NCI-H2227 (cell line): ENCODE data around the gene PPP4R4.
"Not testable (repeated sequence)": the region's sequence is repeated elsewhere in the genome, so short reads cannot be mapped to it uniquely, and the experiment has no call there.

ENCODE experiments used
- DNase-seq: peaks from one replicate; lab custom pipeline; 2025; ENCODE audit not compliant: unreplicated experiment; lab: John Stamatoyannopoulos, UW

The PPP4R4 gene

DNA sequence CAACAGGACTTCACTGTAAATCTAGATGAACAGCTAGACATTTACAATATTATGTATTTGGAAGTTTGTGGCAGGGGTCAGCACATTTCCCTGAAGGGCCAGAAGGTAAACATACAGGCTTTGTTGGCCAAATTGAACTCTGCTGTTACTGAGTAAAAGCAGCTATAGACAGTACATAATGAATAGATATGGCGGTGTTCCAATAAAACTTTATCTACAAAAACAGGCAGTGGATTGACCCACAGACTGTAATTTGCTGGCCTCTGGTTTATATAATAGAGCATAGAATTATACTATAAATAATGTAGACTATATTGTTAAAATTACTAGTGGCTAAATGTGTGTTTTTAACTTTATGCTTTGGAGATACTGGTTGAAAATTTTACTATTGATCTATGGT is 93.2 kb downstream of the PPP4R4 start:
- no peak for DNase-seq

DNA sequence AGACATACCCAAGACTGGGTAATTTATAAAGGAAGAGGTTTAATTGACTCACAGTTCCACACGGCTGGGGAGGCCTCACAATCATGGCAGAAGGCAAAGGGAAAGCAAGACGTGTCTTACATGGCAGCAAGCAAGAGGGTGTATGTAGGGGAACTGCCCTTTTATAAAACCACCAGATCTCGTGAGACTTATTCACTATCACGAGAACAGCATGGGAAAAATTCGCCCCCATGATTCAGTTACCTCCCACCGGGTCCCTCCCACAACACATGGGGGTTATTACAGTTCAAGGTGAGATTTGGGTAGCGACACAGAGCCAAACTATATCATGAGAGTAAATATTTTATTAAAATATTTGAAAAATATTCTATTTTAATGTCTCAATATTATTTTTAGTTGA is 94.5 kb downstream of the PPP4R4 start:
- DNase-seq = not testable (repeated sequence)

DNA sequence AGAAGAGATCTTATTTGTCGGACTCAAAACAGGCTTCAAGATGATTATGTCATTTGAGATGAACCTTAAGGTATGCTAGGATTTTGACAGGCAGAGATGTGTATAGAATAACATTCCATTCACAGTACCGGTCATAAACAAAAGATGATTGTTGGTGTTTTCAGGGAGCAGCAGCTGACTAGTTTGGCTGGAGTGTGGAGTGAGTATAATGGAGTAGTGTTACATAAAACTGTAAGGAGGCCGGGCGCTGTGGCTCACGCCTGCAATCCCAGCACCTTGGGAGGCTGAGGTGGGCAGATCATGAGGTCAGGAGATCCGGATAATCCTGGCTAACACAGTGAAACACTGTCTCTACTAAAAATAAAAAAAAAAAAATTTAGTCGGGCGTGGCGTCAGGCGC is 95.0 kb downstream of the PPP4R4 start:
- no peak for DNase-seq

DNA sequence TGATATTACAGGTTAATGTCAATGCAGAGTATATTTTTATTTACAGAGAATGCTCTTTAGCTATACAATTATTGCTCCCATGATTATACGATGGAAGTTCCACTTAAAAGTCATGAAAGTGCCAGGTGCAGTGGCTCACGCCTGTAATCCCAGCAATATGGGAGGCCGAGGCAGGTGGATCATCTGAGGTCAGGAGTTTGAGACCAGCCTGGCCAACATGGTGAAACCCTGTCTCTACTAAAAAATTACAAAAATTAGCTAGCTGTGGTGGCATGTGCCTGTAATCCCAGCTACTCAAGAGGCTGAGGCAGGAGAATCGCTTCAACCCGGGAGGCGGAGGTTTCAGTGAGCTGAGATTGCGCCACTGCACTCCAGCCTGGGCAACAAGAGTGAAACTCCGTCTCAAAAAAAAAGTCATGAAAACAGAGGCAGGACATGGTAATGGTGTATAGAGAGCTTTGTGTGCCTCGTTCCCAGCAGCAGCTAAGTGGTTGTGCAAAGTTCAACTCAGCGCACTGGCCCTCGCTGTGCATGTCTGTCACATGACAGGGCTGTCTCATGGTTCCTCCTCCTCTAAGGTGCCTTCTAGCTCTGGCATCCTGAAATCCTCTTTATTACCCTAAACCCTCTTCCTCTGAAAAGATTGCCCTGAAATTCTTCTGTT is 102.9 kb downstream of the PPP4R4 start:
- DNase-seq = not testable (repeated sequence)

DNA sequence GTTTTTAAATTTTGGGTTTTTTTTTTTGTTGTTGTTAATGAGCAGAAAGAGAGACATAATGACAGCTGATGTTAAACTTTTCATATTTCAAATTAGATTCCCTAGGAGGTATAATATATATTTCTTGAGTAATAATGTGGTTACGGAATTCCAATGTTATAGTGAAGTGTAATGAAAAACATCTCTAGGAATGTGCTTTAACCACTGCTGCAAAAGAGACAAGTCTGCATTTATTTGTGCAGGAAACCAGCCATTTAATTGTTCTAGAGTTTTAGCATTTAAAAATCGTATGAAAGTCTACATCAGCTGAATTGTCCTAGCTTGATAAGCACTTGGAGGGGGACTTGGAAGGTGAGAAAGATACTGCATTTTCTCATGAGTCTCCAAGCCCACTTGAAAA is 104.6 kb downstream of the PPP4R4 start:
- DNase-seq = no peak

DNA sequence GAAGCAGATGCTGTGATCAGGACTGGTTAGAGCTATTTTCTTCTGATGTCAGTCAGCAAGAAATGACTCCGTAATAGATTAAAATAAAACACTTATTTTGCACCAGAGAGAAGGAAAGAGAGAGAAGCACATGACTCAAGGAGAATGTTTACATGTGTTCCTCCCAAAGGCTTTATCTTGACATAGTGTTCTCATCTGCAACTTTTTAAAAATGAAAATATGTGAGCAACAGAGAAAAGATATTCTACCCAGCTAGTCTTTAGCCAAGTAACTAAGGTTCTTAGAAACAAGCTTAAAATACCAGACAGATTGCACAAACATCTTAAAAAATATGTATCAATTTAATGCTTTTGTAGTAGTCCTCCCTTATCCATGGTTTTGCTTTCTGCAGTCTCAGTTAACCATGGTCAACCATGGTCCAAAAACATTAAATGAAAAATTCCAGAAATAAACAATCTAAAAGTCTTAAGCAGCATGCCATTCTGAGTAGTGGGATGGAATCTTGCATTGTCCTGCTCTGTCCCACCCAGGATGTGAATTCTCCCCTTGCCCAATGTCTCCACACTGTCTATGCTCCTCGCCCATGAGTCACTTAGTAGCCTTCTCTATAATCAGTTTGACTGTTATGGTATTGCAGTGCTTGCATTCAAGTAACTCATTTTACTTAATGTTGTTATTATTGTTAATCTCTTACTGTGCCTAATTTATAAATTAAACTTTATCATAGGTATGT is 109.0 kb downstream of the PPP4R4 start:
- DNase-seq = no peak

DNA sequence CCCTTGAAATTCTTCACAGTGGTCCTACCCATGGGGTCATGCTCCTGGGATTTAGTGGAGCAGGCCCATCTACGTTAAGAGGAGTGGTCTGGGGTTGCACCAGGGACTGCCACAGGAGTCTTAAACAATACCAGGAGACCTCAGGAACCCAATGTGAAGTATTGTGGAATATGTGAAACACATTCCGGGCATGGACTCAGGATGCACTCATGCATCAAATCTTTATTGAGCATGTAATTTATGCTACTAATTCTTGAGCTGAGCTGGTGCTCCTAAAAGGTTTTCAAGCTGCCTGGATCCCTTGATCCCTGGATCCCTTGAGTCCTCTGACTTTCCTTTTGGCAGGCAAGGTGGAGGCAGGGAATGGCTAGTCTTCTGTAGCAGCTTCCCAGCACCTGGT is 110.1 kb downstream of the PPP4R4 start:
- no peak for DNase-seq

DNA sequence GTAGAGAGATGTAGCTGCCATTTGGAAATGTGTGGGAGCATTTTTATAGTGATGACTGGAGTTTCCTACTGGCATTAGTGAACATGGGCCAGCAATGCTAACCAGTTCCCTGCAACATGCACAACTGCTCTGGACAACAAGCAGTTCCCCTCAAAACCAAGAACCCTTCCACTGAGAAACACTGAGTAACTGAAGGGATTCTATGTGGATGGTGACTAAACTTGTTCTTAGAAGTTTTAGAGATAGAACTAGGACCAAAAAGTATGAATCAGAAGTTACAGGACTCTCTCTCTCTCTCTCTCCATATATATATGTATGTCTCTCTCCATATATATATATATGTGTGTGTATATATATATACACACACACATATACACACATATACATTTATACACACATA is 111.0 kb downstream of the PPP4R4 start:
- no peak for DNase-seq

DNA sequence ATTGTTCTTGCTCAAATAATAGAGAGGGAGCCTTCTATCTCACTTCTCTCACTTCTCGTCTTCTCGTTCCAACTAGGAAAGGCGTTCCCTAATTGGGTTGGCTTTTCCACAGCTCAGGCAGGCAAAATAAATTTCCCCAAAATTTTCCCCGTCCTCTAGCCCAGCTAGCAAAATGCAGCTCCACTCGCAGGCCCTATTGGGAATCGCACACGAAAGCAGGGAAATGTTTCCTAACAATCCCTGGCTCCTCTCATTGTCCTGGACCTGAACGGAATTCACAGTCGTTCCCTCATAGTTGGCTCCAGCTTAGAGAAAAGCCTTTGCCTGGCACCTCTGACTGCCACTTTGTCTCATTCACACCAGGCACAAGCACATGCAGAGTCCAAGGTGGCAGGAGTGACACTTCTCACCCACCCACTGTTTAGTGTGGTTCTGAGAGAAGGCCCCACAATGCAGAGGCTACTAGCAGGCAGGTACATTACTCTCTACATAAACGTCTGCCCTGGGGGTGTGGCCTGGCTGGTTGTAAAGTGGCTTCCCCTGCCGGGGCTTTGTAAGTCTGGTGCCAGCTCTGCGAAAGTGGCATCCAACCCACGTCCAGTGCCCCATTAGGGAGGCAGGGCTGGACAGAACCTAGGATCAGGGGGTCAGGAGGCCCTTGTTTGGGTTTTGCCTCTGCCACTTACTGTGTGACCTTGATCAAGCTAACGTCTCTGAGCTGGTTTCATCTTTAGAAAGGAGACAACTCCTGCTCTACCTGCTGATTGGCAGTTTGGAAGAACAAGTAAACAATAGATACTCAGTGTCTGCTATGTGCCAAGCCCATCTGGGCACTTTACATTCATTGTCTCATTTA is 114.7 kb downstream of the PPP4R4 start:
- no peak for DNase-seq

DNA sequence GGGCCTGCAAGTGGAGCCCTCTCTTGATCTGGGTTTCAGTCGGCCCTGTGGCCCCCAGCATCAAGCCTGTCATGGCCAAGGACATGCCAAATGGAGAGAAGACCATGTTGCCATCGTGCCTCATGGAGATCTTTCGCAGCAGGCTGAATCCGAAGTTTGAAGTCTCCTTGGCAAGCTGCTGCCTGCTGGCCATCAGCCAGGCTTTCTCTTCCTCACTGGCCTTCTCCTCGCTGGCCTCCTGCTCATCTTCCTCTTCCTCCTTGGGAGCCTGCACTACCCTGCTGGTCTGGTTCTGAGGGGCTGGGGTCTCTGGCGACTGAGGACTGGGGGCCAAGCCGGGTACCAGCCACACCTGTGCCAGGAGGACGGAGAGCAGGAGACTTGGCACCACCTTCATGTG is 116.1 kb downstream of the PPP4R4 start:
- DNase-seq = no peak

DNA sequence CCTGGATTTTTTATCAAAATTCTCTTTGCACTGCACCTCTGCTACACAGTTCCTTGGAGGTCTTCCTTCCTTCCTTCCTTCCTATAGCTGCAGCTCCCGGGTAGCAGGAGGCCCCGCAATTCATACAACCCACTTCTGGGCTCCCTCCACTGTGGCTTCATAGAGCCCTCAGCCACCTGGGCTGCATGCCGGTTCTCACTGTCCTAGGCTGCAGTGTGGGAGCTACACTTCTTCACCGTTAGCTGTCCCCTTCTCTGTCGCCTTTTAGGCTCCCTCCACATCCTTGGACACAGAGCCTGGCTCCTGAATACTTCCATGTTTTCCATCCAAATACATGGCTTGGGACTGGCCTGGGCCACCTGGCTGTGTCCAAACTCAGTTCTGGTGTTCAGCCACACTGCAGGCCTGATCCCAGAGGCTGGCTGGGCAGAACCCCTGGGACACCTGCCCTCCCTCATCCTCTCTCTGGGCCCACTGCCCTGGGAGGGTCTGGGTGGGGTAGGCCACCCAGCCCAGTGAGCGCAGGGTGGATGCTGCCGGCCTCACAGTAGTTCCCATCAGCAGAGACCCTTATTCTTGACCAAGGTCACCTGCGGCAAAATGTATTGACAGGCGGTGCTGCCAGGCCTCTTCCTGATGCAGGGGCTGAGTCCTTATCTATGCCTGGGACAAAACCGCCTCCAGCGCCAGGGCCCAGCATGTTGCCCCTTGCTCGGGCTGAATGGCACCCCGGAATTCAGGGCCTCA is 117.2 kb downstream of the PPP4R4 start:
- no peak for DNase-seq

DNA sequence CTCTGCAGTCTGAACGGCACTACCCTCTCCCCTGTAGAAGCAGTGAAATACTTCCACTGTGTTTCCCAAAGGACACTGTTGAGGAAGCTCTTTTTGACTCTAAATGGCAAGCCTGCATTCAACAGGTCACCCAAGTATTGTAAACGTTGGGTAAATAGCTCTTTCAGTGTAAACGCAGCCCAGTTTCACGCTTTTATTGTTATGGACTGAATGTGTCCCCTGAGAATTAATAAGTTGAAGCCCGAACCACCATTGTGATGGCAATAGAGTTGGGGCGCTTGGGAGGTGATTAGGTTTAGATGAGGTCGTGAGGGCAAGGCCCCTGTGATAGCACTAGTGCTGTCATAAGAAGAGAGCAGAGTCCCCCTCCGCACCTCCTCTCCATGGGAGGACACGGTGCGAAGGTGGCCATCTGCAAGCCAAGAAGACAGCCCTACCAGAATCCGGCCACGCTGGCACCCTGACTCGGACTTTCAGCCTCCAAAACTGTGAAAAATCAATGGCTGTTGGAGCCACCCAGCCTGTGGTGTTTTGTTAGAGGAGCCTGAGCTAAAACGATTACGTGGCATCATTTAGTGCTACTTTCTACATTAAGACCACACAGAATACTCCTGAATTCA is 117.9 kb downstream of the PPP4R4 start:
- no peak for DNase-seq

DNA sequence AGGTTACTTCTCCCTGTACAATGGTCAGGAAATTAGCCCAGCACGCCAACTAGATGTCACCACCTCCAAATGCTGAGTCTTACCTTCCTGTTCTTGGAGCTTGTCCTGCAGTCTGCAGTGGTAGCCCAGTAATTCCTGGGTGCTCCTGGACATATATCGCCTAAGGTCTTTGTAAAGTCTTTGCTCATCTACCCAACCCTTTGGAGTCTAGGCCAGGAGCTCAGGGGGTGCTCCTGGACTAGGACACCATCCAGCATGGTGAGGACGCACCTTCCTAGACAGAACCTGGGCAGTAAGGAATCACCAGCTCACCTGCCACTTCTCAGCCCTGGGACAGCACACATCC is 118.4 kb downstream of the PPP4R4 start:
- no peak for DNase-seq

DNA sequence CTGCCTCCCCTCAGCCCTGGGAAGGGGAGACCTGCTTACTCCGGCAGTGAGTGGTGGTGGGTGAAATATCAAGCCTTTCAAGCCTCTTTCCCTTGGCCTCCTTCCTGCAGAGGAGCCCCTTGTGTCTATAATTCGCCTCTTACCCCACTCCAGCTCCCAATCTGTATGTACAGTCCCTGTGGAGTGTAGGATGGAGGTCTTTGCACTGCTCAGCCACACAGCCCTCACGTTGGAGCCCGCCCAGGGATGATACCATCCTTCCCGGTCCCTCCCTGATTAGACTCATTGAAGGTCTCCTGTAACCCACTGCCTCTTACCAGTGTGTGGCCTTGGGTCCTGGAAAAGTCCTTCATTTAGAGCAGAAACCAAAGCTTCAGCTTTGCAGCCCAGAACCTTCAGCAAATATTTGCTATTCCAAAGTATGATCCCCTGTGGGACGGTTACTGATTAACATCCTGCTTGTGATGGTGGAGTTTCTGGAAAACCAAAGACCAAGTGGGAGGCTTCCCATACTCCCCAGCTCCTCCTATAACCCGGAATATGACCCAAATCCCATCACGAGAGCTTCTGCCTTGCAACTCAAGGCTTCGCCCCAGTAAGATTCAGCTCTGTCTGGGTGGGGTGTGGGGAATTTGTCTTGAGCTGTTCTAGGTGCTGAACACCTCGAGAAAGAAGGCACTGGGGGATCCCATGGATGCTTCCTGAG is 118.9 kb downstream of the PPP4R4 start, which contains the start of gene SERPINA10:
Gene SERPINA10 (minus strand): TSS at position 397 of the 706 bp plus-strand sequence. CDS start 2,675 bp downstream, outside the sequence.
- DNase-seq = no peak

DNA sequence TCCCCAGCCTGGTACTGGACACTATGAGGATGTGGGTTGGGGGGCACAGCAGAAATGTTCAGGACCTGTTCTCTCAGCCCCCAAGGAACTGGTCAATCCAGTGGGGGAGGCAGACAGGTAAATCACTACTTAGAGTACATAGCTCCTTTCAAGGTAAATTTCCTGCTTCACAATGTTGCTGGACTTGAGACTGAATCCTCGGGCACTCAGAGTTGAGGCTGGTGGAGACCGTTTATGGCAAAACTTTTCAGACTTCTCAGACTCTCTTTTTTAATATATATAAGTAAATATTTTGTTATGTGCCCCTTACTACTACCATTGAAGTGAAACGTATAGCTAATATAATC is 119.4 kb downstream of the PPP4R4 start:
- DNase-seq = no peak

DNA sequence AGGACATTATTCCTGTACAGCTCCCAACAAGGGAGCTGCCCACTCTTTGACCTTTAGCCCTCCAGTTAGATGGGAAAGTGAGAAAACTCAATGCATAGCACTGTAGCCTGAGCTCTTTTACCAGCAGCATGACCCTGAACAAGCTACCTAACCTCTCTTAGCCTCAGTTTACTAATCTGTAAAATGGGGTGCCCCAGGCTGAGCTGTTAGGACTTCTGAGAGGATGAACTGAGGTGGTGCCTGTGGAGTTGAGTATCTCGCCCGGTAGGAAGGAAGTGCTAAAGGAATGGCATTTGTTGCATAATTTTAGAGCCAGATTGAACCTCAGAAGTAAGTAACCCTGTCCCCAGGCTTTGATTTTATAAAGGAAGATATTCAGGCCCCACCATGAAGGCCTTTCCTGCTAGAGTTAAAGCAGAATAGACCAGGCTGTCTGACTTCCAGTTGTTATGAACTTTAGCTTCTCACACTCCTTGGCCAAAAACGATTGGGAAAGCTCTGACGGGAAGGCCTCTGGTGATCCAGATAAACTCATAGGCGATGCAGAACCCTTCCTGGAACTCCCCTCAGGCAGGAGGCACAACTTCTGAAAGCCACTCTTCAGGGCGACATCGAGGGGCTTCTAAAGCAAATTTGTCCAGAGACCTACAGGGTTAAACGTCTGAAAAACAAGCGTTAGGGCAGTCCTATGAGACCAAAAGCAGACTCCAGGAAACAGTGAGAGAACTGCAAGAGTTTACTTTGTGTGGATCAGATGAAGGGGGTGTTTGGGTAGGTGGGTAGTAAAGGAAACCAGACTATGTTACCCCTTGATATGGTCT is 121.4 kb downstream of the PPP4R4 start:
- no peak for DNase-seq

DNA sequence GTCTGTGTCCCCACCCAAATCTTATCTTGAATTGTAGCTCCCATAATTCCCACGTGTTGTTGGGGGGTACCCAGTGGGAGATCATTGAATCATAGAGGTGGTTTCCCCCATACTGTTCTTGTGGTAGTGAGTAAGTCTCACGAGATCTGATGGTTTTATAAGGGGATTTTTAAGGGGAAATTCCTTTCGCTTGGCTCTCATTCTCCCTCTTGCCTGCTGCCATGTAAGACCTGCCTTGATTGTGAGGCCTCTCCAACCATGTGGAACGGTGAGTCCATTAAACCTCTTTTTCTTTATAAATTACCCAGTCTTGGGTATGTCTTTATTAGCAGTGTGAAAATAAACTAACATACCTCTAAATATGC is 122.0 kb downstream of the PPP4R4 start:
- DNase-seq = not testable (repeated sequence)

DNA sequence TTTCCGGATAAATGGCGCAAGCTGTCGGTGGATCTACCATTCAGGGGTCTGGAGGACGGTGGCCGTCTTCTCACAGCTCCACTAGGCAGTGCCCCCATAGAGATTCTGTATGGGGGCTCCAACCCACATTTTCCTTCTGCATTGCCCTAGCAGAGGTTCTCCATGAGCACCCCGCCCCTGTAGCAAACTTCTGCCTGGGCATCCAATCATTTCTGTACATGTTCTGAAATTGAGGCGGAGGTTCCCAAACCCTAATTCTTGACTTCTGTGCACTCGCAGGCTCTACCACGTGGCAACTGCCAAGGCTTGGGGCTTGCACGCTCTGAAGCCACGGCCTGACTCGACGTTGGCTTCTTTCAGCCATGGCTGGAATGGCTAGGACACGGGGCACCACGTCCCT is 124.0 kb downstream of the PPP4R4 start:
- DNase-seq = no peak

DNA sequence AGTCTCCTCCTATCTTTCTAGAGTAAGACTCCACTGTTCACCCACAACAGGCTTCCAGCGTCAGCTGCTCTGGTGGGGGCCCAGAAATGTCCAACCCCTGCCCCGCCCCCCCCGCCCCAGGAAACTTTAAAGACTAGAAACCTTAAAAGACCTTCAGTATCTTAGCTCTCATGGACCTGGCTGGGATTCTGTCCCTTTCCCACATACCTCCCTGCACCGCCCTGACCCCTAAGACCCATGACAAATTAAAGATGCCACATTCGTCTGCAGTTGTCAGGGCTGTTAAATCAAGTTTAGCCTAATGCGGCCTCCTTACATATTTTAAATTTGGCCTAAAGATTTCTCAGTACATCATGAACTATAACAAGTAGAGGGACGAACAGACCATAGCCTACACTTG is 129.0 kb downstream of the PPP4R4 start:
- DNase-seq = no peak
